Suprapubic skin (tissue), 4 donors: ENCODE results near the gene FAM72C. TPM values are rescaled to one million over a fixed set of nuclear protein-coding genes. Genes with fewer than 3 reads are reported as not detected.
"Not testable (repeated sequence)": the region's sequence is repeated elsewhere in the genome, so short reads cannot be mapped to it uniquely, and the experiment has no call there.

Experiments
- DNase-seq, 2 donors: peaks; one replicate each; pipeline ENCODE4 v3.0.0-alpha.2; 2019; ENCODE audit warnings: low spot score in 2 of 2
- H3K27ac ChIP-seq: fragments of 200-600 bp; sonication (generic); one replicate; pipeline ENCODE4 v1.5.1; 2019
- H3K27me3 ChIP-seq: fragments of 200-600 bp; sonication (generic); one replicate; pipeline ENCODE4 v1.5.1; 2019
- H3K36me3 ChIP-seq: fragments of 200-600 bp; sonication (generic); one replicate; pipeline ENCODE4 v1.5.1; 2019
- H3K4me1 ChIP-seq: fragments of 200-600 bp; sonication (generic); one replicate; pipeline ENCODE4 v1.5.1; 2019
- H3K4me3 ChIP-seq: fragments of 200-600 bp; sonication (generic); one replicate; pipeline ENCODE4 v1.5.1; 2019; ENCODE audit warnings: mild to moderate bottlenecking
- H3K9me3 ChIP-seq: fragments of 200-600 bp; sonication (generic); one replicate; pipeline ENCODE4 v1.5.1; 2019
- WGBS: methylation state at CpG from one replicate; pipeline ENCODE4 v1.1.5; 2018; 5-methylcytosine and 5-hydroxymethylcytosine counted together
- total RNA-seq, 4 donors: library from RNA; depleted of rRNA; stranded (reverse); fragments of >200 nt; gene quantifications; one replicate each; pipeline ENCODE4 v1.1.0, GENCODE V29; 2016

Gene FAM72C
- total RNA-seq, 4 donors from 2014 or later, result 1.0 to 1.9 TPM; not detected in 2

GRCh38 chr1:143952913-143953312 is 18.9 kb downstream of the FAM72C start:
- H3K27ac ChIP-seq, H3K27me3 ChIP-seq, H3K4me3 ChIP-seq, H3K4me1 ChIP-seq, H3K36me3 ChIP-seq, H3K9me3 ChIP-seq, DNase-seq: not testable (repeated sequence)
- WGBS, result no CpG with 5 or more reads among the region's 1 CpG

GRCh38 chr1:143951485-143952391 is 20.0 kb downstream of the FAM72C start:
- not testable (repeated sequence) for H3K36me3 ChIP-seq, H3K27ac ChIP-seq, H3K4me1 ChIP-seq, H3K4me3 ChIP-seq, DNase-seq, H3K27me3 ChIP-seq, H3K9me3 ChIP-seq
- WGBS, result no CpG with 5 or more reads among the region's 6 CpGs

GRCh38 chr1:143947749-143948148 is 24.0 kb downstream of the FAM72C start:
- not testable (repeated sequence) for H3K4me3 ChIP-seq, H3K27ac ChIP-seq, H3K27me3 ChIP-seq, H3K4me1 ChIP-seq, H3K36me3 ChIP-seq, DNase-seq, H3K9me3 ChIP-seq
- no CpG with 5 or more reads among the region's 2 CpGs for WGBS

GRCh38 chr1:143945253-143945652 is 26.5 kb downstream of the FAM72C start:
- not testable (repeated sequence) for H3K36me3 ChIP-seq, H3K9me3 ChIP-seq, H3K4me1 ChIP-seq, H3K27ac ChIP-seq, H3K4me3 ChIP-seq, H3K27me3 ChIP-seq, DNase-seq
- WGBS, result no CpG with 5 or more reads among the region's 3 CpGs

DNA sequence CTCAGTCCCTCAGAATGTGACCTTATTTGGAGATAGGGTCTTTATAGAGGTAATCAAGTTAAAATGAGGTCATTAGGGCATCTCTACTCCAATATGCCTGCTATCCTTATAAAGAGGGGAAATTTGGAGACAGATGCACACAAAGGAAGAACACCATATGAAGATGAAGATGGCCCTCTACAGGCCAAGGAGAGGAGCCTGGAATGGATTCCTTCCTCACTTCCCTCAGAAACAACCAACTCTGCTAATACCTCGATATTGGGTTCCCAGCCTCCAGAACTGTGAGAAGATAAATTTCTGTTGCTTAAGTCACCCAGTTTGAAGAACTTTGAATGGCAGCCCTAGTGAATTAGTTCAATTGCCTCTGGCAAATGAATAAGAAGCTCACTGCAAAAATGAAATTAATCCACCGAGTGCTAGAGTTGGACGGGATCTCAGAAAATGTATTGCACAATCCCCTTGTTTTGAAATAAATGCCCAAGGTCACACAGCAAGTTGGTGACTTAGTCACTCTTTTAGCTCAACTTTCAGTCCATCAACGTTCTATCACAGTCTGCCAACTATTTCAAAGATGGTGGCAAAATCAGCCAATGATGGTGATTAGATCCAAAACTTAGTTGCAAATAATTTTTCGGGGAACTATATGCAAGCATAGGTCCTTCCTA is 27.1 kb downstream of the FAM72C start:
- H3K36me3 ChIP-seq, H3K27me3 ChIP-seq, DNase-seq, H3K4me1 ChIP-seq, H3K27ac ChIP-seq, H3K4me3 ChIP-seq, H3K9me3 ChIP-seq: not testable (repeated sequence)
- WGBS, result no CpG with 5 or more reads among the region's 5 CpGs

- H3K9me3 ChIP-seq, DNase-seq: not testable (repeated sequence)
- no CpG with 5 or more reads among the region's 7 CpGs for WGBS
Measured at GRCh38 chr1:143943319-143943978, 28.3 kb downstream of the FAM72C start.

GRCh38 chr1:143942238-143942860 is 29.4 kb downstream of the FAM72C start:
- not testable (repeated sequence) for H3K36me3 ChIP-seq, DNase-seq, H3K27me3 ChIP-seq, H3K4me3 ChIP-seq, H3K9me3 ChIP-seq, H3K4me1 ChIP-seq, H3K27ac ChIP-seq
- no CpG with 5 or more reads among the region's 1 CpG for WGBS

More at GRCh38 chr1:143943319-143943978, 28.3 kb downstream of the FAM72C start:
- not testable (repeated sequence) for H3K4me3 ChIP-seq, H3K36me3 ChIP-seq, H3K4me1 ChIP-seq, H3K27me3 ChIP-seq, H3K27ac ChIP-seq

DNA sequence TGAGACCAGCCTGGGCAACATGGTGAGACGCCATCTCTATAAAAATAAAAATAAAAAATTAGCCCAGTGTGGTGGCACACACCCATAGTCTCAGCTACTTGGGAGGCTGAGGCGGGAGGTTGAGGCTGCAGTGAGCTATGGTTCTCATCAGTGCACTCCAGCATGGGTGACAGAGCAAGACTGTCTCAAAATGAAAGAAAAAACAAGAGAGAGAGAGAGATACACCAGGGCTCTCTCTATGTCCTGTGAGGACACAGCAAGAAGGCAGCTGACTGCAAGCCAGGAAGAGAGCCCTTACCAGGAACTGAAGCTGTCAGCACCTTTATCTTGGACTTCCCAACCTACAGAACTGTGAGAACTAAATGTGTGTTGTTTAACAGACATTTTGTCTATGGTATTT is 32.1 kb downstream of the FAM72C start:
- not testable (repeated sequence) for H3K27ac ChIP-seq, H3K27me3 ChIP-seq, H3K4me1 ChIP-seq, DNase-seq, H3K9me3 ChIP-seq, H3K36me3 ChIP-seq, H3K4me3 ChIP-seq
- no CpG with 5 or more reads among the region's 2 CpGs for WGBS

- H3K4me1 ChIP-seq, DNase-seq, H3K27me3 ChIP-seq, H3K4me3 ChIP-seq, H3K27ac ChIP-seq, H3K36me3 ChIP-seq, H3K9me3 ChIP-seq: not testable (repeated sequence)
- WGBS, result no CpG with 5 or more reads among the region's 2 CpGs
Measured at GRCh38 chr1:143938922-143939321, 32.9 kb downstream of the FAM72C start.
